Vagina (tissue), 2 donors: ENCODE data around the gene PCYT2.

ENCODE experiments used
- POLR2A ChIP-seq, 2 donors: fragments of 450-650 bp; IDR thresholded peaks; one replicate each; pipeline ENCODE4 v1.6.1; 2017; ENCODE audit warnings: antibody characterized with exemption in 2 of 2, mild to moderate bottlenecking in 2 of 2, moderate library complexity in 2 of 2
- POLR2AphosphoS5 ChIP-seq, 2 donors: sonication (generic); formaldehyde crosslinking; IDR thresholded peaks; one replicate each; pipeline ENCODE4 v1.9.0; 2017; ENCODE audit warnings: antibody characterized with exemption in 2 of 2, mild to moderate bottlenecking in 2 of 2, low read depth in 1 of 2; ENCODE audit not compliant: insufficient read depth in 1 of 2

GRCh38 chr17:81947189-81947588 is 36.0 kb upstream of the PCYT2 start, which contains the start of gene MYADML2:
- TF ChIP-seq POLR2AphosphoS5 (IDR thresholded peaks at IDR 0.05; ENCODE audit: insufficient read depth in 1 of 2, low read depth in 1 of 2) = no peak
- no peak for TF ChIP-seq POLR2A (IDR thresholded peaks at IDR 0.05)
